Lower leg skin (tissue), 4 donors: ENCODE measurements around the gene NDUFA7. TPM values are rescaled to one million over a fixed set of nuclear protein-coding genes. Genes with fewer than 3 reads are reported as not detected.
"Not testable (repeated sequence)": the region's sequence is repeated elsewhere in the genome, so short reads cannot be mapped to it uniquely, and the experiment has no call there.

ENCODE experiments used
- DNase-seq, 2 donors: peaks; one replicate each; pipeline ENCODE4 v3.0.0-alpha.2; 2019; ENCODE audit warnings: low spot score in 2 of 2
- H3K4me3 ChIP-seq: fragments of 200-600 bp; sonication (generic); 2 replicates; pipeline ENCODE4 v1.5.1; 2017; ENCODE audit warnings: mild to moderate bottlenecking, low read depth; ENCODE audit not compliant: poor library complexity, severe bottlenecking
- POLR2A ChIP-seq, 2 donors: fragments of 450-650 bp; IDR thresholded peaks; one replicate each; pipeline ENCODE4 v1.6.1; 2016 to 2017; ENCODE audit warnings: antibody characterized with exemption in 2 of 2, mild to moderate bottlenecking in 1 of 2, moderate library complexity in 1 of 2
- WGBS, 2 donors: methylation state at CpG; one replicate each; pipeline ENCODE4 v1.1.5; 2018; 5-methylcytosine and 5-hydroxymethylcytosine counted together
- intact Hi-C: fragments of 100-400 bp; cut with DNase I; formaldehyde crosslinking; loops from one replicate; pipeline ENCODE4 v1.15.0; 2023; ENCODE audit warnings: low total_unique reads
- total RNA-seq, 4 donors: library from RNA; depleted of rRNA; stranded (reverse); fragments of >200 nt; gene quantifications; one replicate each; pipeline ENCODE4 v1.1.0, GENCODE V29; 2016
- TF ChIP-seq, protein P1 (sequence below), 3 donors: fragments of 450-650 bp; IDR thresholded peaks; one replicate each; pipeline ENCODE4 v1.5.1; 2016; ENCODE audit warnings: antibody characterized with exemption in 3 of 3, mild to moderate bottlenecking in 3 of 3, moderate library complexity in 2 of 3

NDUFA7 gene
- total RNA-seq, 4 donors from 2014 or later: 24.5 to 39.5 (median 32.3) TPM

DNA sequence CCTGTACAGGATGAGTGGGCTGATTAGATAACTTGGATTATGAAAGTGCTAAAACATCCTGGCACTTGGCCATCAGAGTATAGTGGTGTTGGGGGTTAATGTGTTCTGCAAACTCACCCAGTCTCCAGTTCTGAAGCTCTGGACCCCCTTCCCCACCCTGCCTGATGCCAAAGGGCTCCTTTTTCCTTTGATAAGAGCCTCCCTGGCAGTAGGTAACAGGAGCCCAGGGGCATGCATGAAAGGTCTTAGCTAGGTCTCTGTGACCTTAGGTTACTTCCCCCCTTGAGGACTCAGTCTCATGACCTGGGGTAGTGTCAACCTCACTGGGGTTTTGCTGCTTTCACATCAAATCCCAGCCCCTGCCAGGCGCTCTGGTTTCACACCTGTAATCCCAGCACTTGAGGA lies 2.6 kb upstream of the NDUFA7 start:
- no peak for TF ChIP-seq POLR2A (IDR thresholded peaks at IDR 0.05)
- TF ChIP-seq, protein P1, sequence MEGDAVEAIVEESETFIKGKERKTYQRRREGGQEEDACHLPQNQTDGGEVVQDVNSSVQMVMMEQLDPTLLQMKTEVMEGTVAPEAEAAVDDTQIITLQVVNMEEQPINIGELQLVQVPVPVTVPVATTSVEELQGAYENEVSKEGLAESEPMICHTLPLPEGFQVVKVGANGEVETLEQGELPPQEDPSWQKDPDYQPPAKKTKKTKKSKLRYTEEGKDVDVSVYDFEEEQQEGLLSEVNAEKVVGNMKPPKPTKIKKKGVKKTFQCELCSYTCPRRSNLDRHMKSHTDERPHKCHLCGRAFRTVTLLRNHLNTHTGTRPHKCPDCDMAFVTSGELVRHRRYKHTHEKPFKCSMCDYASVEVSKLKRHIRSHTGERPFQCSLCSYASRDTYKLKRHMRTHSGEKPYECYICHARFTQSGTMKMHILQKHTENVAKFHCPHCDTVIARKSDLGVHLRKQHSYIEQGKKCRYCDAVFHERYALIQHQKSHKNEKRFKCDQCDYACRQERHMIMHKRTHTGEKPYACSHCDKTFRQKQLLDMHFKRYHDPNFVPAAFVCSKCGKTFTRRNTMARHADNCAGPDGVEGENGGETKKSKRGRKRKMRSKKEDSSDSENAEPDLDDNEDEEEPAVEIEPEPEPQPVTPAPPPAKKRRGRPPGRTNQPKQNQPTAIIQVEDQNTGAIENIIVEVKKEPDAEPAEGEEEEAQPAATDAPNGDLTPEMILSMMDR (IDR thresholded peaks at IDR 0.05): no peak
- intact Hi-C loops: loop anchor here (10.0 kb wide), 1 partner anchor 59 kb away; no protein-coding TSS in a partner anchor
- WGBS, 2 donors: 92% methylated on average over 1 of the region's 1 CpG

GRCh38 chr19:8322638-8322997 lies 1.4 kb upstream of the NDUFA7 start:
- TF ChIP-seq, protein P1 (IDR thresholded peaks at IDR 0.05): no peak
- no peak for TF ChIP-seq POLR2A (IDR thresholded peaks at IDR 0.05)
- WGBS, 2 donors: 56 to 59% methylated on average over 7 of the region's 7 CpGs
- peak overlapping the region; percentile 76 for H3K4me3 ChIP-seq
- DNase-seq: no peak
- intact Hi-C loops: loop anchor here (10.0 kb wide), 1 partner anchor 58 kb away; no protein-coding TSS in a partner anchor

More for the DNA sequence above, 2.6 kb upstream of the NDUFA7 start:
- DNase-seq: no peak
- H3K4me3 ChIP-seq: no peak overlapping the region

GRCh38 chr19:8321986-8322637 lies 937 bp upstream of the NDUFA7 start:
- WGBS, 2 donors: 16 to 18% methylated on average over 30 of the region's 30 CpGs
- TF ChIP-seq, protein P1 (IDR thresholded peaks at IDR 0.05): no peak
- TF ChIP-seq POLR2A (IDR thresholded peaks at IDR 0.05): no peak
- no peak for DNase-seq
- intact Hi-C loops: loop anchor here (10.0 kb wide), 1 partner anchor 57 kb away; no protein-coding TSS in a partner anchor
- H3K4me3 ChIP-seq: peak overlapping the region; percentile 76

GRCh38 chr19:8320564-8321066 lies 560 bp downstream of the NDUFA7 start:
- DNase-seq: no peak
- peak overlapping the region; percentile 87 for H3K4me3 ChIP-seq
- intact Hi-C loops: loop anchor here (10.0 kb wide), 1 partner anchor 56 kb away; no protein-coding TSS in a partner anchor
- 0 to 2% methylated on average over 16 of the region's 16 CpGs for WGBS, 2 donors
- TF ChIP-seq POLR2A (IDR thresholded peaks at IDR 0.05): no peak
- TF ChIP-seq, protein P1 (IDR thresholded peaks at IDR 0.05): no peak

DNA sequence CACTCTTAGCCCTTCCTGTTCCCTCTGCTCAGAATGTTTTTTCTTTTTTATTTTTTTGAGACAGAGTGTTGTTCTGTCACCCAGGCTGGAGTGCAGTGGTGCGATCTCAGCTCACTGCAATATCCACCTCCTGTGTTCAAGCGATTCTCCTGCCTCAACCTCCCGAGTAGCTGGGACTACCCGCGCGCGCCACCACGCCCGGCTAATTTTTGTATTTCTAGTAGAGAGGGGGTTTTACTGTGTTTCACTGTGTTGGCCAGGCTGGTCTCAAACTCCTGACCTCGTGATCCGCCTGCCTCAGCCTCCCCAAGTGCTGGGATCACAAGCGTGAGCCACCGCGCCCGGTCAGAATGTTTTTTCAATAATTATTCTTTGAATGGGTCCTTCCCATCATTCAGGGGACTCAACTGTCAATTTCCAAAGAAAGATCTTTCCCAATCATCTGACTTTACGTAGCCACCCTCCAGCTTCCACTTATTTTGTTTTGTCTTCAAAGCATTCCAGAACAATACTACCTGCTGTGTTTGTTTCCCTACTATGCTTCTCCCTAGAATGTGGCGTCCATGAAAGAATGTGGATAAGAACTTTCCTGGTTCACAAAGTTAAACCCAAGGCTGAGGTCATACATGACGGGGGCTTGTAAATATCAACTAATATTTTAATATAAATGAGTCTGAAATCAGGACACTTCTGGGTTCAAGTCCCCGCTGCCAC lies 1.2 kb downstream of the NDUFA7 start:
- intact Hi-C loops: loop anchor here (10.0 kb wide), 1 partner anchor 55 kb away; no protein-coding TSS in a partner anchor
- no peak overlapping the region for H3K4me3 ChIP-seq
- no peak for DNase-seq
- no peak for TF ChIP-seq POLR2A (IDR thresholded peaks at IDR 0.05)
- TF ChIP-seq, protein P1 (IDR thresholded peaks at IDR 0.05): no peak
- 83 to 86% methylated on average over 19 of the region's 19 CpGs for WGBS, 2 donors

DNA sequence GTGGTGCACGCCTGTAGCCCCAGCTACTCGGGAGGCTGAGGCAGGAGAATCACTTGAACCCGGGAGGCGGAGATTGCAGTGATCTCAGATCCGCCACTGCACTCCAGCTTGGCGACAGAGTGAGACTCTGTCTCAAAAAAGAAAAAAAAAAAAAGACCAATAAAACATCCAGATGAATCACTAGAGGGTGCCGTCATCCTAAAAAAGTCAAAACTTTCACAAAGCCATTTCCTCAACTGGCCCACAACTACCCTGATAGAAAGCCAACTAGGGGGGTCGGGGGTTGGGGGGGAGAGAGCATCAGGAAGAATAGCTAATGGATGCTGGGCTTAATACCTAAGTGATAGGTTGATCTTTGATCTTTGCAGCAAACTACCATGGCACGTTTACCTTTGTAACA lies 2.3 kb downstream of the NDUFA7 start:
- H3K4me3 ChIP-seq, intact Hi-C loops, DNase-seq: not testable (repeated sequence)
- WGBS, 2 donors: 70 to 83% methylated on average over 9 of the region's 9 CpGs
